ENCODE measurements around the gene CCNB2. TPM values are rescaled to one million over a fixed set of nuclear protein-coding genes. Genes with fewer than 3 reads are reported as not detected.

Gene CCNB2
- total RNA-seq, 1 experiment from 2014 or later = 89.4 TPM

DNA sequence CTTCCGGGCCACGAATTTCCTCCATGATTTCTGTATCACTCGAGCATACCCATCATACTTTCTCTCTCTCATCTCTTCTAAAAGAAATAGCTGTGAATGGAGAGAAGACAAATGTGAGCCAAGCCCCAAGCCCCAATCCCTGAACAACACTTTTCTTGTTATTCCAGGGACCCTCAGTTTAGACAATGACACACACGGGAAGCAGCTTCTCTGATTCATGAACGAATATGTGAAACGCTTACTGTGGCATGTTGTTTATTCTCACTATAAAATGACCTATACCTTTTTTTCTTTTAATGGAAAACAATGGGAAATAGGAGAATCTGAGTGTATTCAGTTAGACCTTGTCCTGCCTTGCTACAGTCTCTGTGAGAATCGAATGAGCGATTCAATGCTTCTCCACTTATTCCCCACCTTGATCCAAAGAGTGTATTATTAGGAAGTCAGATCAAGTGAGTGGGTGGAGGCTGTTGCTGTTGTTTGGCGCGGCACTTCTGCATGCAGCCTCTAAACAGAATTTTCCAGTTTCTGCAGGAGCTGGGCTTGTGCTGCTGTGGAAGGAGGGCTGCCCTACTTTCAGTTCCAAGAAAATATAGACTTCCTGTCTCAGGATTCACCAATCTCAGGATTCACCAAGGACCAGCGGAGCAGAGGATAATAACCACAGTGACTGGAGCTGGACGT, 69.3 kb downstream of the CCNB2 start:
- no peaks in the 10 kb centered on the region for H3K27me3 ChIP-seq
- H3K36me3 ChIP-seq = peaks cover 28% of the 10 kb centered on the region
- H3K9me3 ChIP-seq = no peaks in the 10 kb centered on the region
- H3K4me3 ChIP-seq = no peak overlapping the region
- DNase-seq = no peak

Other genes starting within 250 kb of the CCNB2 start
- 43.9 and 50.6 TPM in 2 replicates for gene SLTM, start 171.5 kb upstream of the CCNB2 start, total RNA-seq (2014; rRNA removed; shearing (Covaris generic); ENCODE audit: low replicate concordance)
- gene RNF111, start 117.5 kb upstream of the CCNB2 start, total RNA-seq (2014; rRNA removed; shearing (Covaris generic); ENCODE audit: low replicate concordance) = 11.8 and 16.0 TPM in 2 replicates
- not detected in 2 replicates for gene LDHAL6B, start 101.7 kb downstream of the CCNB2 start, total RNA-seq (2014; rRNA removed; shearing (Covaris generic); ENCODE audit: low replicate concordance)

Measured in MG63 (cell line).